Stimulated activated CD4-positive, alpha-beta T cell treated with anti-CD3 and anti-CD28 coated beads, Interleukin-4, amount 100 ng/mL, for 48 hours (primary cell): ENCODE measurements around the gene CEP350.
"Not testable (repeated sequence)": the region's sequence is repeated elsewhere in the genome, so short reads cannot be mapped to it uniquely, and the experiment has no call there.

Experiments
- DNase-seq, 2 donors: peaks; one replicate each; pipeline ENCODE4 v3.0.0-alpha.2; 2020; ENCODE audit warnings: low read depth in 2 of 2

The CEP350 gene

GRCh38 chr1:179984101-179984500, 29.5 kb downstream of the CEP350 start:
- DNase-seq = no peak

- no peak for DNase-seq
Observed at GRCh38 chr1:179984942-179985341, 30.3 kb downstream of the CEP350 start.

GRCh38 chr1:179990847-179991246, 36.2 kb downstream of the CEP350 start:
- DNase-seq = no peak

GRCh38 chr1:179995576-179995975, 41.0 kb downstream of the CEP350 start:
- no peak for DNase-seq

- no peak for DNase-seq
Observed at GRCh38 chr1:179996099-179996498, 41.5 kb downstream of the CEP350 start.

- no peak for DNase-seq
Observed at GRCh38 chr1:180000575-180000974, 46.0 kb downstream of the CEP350 start.

GRCh38 chr1:180002437-180002836, 47.8 kb downstream of the CEP350 start:
- no peak for DNase-seq

GRCh38 chr1:180003026-180003695, 48.6 kb downstream of the CEP350 start:
- DNase-seq = no peak

- not testable (repeated sequence) for DNase-seq
Observed at GRCh38 chr1:180006762-180007161, 52.2 kb downstream of the CEP350 start.

- no peak for DNase-seq
Observed at GRCh38 chr1:180020017-180020416, 65.4 kb downstream of the CEP350 start.

GRCh38 chr1:180026556-180026955, 71.9 kb downstream of the CEP350 start:
- no peak for DNase-seq

GRCh38 chr1:180027949-180028445, 73.4 kb downstream of the CEP350 start:
- DNase-seq = no peak

- DNase-seq = no peak
Observed at GRCh38 chr1:180028864-180029263, 74.3 kb downstream of the CEP350 start.

GRCh38 chr1:180029524-180030135, 75.0 kb downstream of the CEP350 start:
- DNase-seq = no peak

- no peak for DNase-seq
Observed at GRCh38 chr1:180031664-180032063, 77.1 kb downstream of the CEP350 start.

- DNase-seq = no peak
Observed at GRCh38 chr1:180033390-180033789, 78.8 kb downstream of the CEP350 start.

GRCh38 chr1:180040034-180040433, 85.4 kb downstream of the CEP350 start:
- DNase-seq = no peak

- no peak for DNase-seq
Observed at GRCh38 chr1:180041582-180041981, 87.0 kb downstream of the CEP350 start.

- DNase-seq = no peak
Observed at GRCh38 chr1:180042988-180043622, 88.5 kb downstream of the CEP350 start.

- no peak for DNase-seq
Observed at GRCh38 chr1:180043785-180044184, 89.2 kb downstream of the CEP350 start.

GRCh38 chr1:180046674-180047073, 92.1 kb downstream of the CEP350 start:
- no peak for DNase-seq

- no peak for DNase-seq
Observed at GRCh38 chr1:180053594-180054567, 99.3 kb downstream of the CEP350 start.
